WTC11 (cell line): ENCODE data around the gene SPEF1. TPM values are rescaled to one million over a fixed set of nuclear protein-coding genes. Genes with fewer than 3 reads are reported as not detected.

Source experiments
- ATAC-seq: fragments of 200-7000 bp; cut with Tn5 transposase; 2 replicates; pipeline ENCODE4 v1.10.0; 2021; ENCODE audit warnings: mild to moderate bottlenecking, moderate library complexity
- CTCF ChIA-PET: fragments of 300-600 bp; sonication (Branson Sonifier 250); formaldehyde crosslinking; loops from one replicate; lab custom pipeline; 2021; ENCODE audit warnings: antibody characterized with exemption; lab: Charles Lee
- POLR2A ChIA-PET: fragments of 350-600 bp; sonication (Branson Sonifier 250); formaldehyde crosslinking; loops from one replicate; lab custom pipeline; 2021; ENCODE audit warnings: antibody characterized with exemption; lab: Charles Lee
- DNase-seq: peaks from one replicate; pipeline ENCODE4 v3.0.0; 2021; ENCODE audit warnings: low spot score
- H3K27ac Mint-ChIP-seq: 2 replicates; pipeline ENCODE4 v1.8.0; 2021; ENCODE audit warnings: mixed read lengths
- H3K27me3 Mint-ChIP-seq: 2 replicates; pipeline ENCODE4 v1.8.0; 2021; ENCODE audit warnings: low read depth, mild to moderate bottlenecking, moderate library complexity, mixed read lengths
- H3K36me3 Mint-ChIP-seq: 2 replicates; pipeline ENCODE4 v1.8.0; 2021; ENCODE audit warnings: mixed read lengths
- H3K4me1 Mint-ChIP-seq: 2 replicates; pipeline ENCODE4 v1.8.0; 2022; ENCODE audit warnings: mixed read lengths
- H3K4me3 Mint-ChIP-seq: 2 replicates; pipeline ENCODE4 v1.8.0; 2021; ENCODE audit warnings: mild to moderate bottlenecking, moderate library complexity, mixed read lengths
- H3K9me3 Mint-ChIP-seq: 2 replicates; pipeline ENCODE4 v1.8.0; 2021; ENCODE audit warnings: mixed read lengths
- ATF1 ChIP-seq: sonication (generic); formaldehyde crosslinking; IDR thresholded peaks from 2 replicates; pipeline ENCODE4 v1.8.1; 2023; ENCODE audit warnings: mild to moderate bottlenecking, moderate library complexity, missing genetic modification reagents
- CBFB ChIP-seq: sonication (generic); formaldehyde crosslinking; IDR thresholded peaks from 2 replicates; pipeline ENCODE4 v1.8.1; 2022; ENCODE audit warnings: mild to moderate bottlenecking, low read depth, missing genetic modification reagents
- IRF1 ChIP-seq: sonication (generic); formaldehyde crosslinking; IDR thresholded peaks from 2 replicates; pipeline ENCODE4 v1.8.0; 2023; ENCODE audit warnings: missing genetic modification reagents
- IRF2 ChIP-seq: sonication (generic); formaldehyde crosslinking; IDR thresholded peaks from 2 replicates; pipeline ENCODE4 v1.8.0; 2022; ENCODE audit warnings: low read depth, missing genetic modification reagents, borderline replicate concordance
- KAT7 ChIP-seq: sonication (generic); formaldehyde crosslinking; IDR thresholded peaks from 2 replicates; pipeline ENCODE4 v1.8.1; 2023; ENCODE audit warnings: missing genetic modification reagents, mild to moderate bottlenecking, borderline replicate concordance
- NR1H2 ChIP-seq: sonication (generic); formaldehyde crosslinking; IDR thresholded peaks from 2 replicates; pipeline ENCODE4 v1.9.0; 2021; ENCODE audit warnings: mild to moderate bottlenecking, moderate library complexity, missing genetic modification reagents
- NR2C2 ChIP-seq: sonication (generic); formaldehyde crosslinking; IDR thresholded peaks from 2 replicates; pipeline ENCODE4 v1.8.0; 2022; ENCODE audit warnings: mild to moderate bottlenecking, missing genetic modification reagents
- NR3C1 ChIP-seq: sonication (generic); formaldehyde crosslinking; conservative IDR thresholded peaks from 2 replicates; pipeline ENCODE4 v1.8.1; 2023; ENCODE audit warnings: low read depth, mild to moderate bottlenecking, missing genetic modification reagents
- SMAD3 ChIP-seq: sonication (generic); formaldehyde crosslinking; IDR thresholded peaks from 2 replicates; pipeline ENCODE4 v1.8.0; 2022; ENCODE audit warnings: missing genetic modification reagents, mild to moderate bottlenecking, borderline replicate concordance
- SOX15 ChIP-seq: fragments of 250-450 bp; sonication (Bioruptor Pico); IDR thresholded peaks from 2 replicates; pipeline ENCODE4 v1.9.0; 2021; ENCODE audit warnings: mild to moderate bottlenecking
- STAT6 ChIP-seq: sonication (generic); formaldehyde crosslinking; conservative IDR thresholded peaks from 2 replicates; pipeline ENCODE4 v1.8.1; 2023; ENCODE audit warnings: mild to moderate bottlenecking, low read depth, missing genetic modification reagents, moderate library complexity
- ZNF232 ChIP-seq: sonication (generic); formaldehyde crosslinking; IDR thresholded peaks from 2 replicates; pipeline ENCODE4 v1.8.0; 2022; ENCODE audit warnings: mild to moderate bottlenecking, missing genetic modification reagents
- ZNF671 ChIP-seq: fragments of 250-450 bp; sonication (Bioruptor Pico); IDR thresholded peaks from 2 replicates; pipeline ENCODE4 v1.8.0; 2021; ENCODE audit warnings: mild to moderate bottlenecking
- total RNA-seq: library from RNA; stranded (reverse); gene quantifications from 3 replicates; pipeline ENCODE4 v1.2.3, GENCODE V29; 2021
- TF ChIP-seq, protein P1 (sequence below): sonication (generic); formaldehyde crosslinking; IDR thresholded peaks from 2 replicates; pipeline ENCODE4 v1.8.0; 2022; ENCODE audit warnings: missing genetic modification reagents
- TF ChIP-seq, protein P2 (sequence below): fragments of 250-450 bp; sonication (Bioruptor Pico); IDR thresholded peaks from 2 replicates; pipeline ENCODE4 v1.9.0; 2021; ENCODE audit warnings: mild to moderate bottlenecking, borderline replicate concordance
- TF ChIP-seq, protein P3 (sequence below): fragments of 250-450 bp; sonication (Bioruptor Pico); IDR thresholded peaks from 2 replicates; pipeline ENCODE4 v1.9.0; 2021; ENCODE audit warnings: mild to moderate bottlenecking
- TF ChIP-seq, protein P4 (sequence below): sonication (generic); formaldehyde crosslinking; IDR thresholded peaks from 2 replicates; pipeline ENCODE4 v1.8.0; 2022; ENCODE audit warnings: mild to moderate bottlenecking, missing genetic modification reagents

The SPEF1 gene
- total RNA-seq, 1 experiment from 2014 or later = 0.72 TPM

GRCh38 chr20:3751675-3752385, 29.4 kb downstream of the SPEF1 start (continued):
- TF ChIP-seq STAT6 (CRISPR knock-in tag) (no peak), NR3C1 (CRISPR knock-in tag) (no peak), ATF1 (CRISPR knock-in tag) (no peak), IRF1 (no peak), ZNF671 (no peak), IRF2 (CRISPR knock-in tag) (no peak)
- TF ChIP-seq, protein P1, sequence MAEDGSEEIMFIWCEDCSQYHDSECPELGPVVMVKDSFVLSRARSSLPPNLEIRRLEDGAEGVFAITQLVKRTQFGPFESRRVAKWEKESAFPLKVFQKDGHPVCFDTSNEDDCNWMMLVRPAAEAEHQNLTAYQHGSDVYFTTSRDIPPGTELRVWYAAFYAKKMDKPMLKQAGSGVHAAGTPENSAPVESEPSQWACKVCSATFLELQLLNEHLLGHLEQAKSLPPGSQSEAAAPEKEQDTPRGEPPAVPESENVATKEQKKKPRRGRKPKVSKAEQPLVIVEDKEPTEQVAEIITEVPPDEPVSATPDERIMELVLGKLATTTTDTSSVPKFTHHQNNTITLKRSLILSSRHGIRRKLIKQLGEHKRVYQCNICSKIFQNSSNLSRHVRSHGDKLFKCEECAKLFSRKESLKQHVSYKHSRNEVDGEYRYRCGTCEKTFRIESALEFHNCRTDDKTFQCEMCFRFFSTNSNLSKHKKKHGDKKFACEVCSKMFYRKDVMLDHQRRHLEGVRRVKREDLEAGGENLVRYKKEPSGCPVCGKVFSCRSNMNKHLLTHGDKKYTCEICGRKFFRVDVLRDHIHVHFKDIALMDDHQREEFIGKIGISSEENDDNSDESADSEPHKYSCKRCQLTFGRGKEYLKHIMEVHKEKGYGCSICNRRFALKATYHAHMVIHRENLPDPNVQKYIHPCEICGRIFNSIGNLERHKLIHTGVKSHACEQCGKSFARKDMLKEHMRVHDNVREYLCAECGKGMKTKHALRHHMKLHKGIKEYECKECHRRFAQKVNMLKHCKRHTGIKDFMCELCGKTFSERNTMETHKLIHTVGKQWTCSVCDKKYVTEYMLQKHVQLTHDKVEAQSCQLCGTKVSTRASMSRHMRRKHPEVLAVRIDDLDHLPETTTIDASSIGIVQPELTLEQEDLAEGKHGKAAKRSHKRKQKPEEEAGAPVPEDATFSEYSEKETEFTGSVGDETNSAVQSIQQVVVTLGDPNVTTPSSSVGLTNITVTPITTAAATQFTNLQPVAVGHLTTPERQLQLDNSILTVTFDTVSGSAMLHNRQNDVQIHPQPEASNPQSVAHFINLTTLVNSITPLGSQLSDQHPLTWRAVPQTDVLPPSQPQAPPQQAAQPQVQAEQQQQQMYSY = no peak

DNA sequence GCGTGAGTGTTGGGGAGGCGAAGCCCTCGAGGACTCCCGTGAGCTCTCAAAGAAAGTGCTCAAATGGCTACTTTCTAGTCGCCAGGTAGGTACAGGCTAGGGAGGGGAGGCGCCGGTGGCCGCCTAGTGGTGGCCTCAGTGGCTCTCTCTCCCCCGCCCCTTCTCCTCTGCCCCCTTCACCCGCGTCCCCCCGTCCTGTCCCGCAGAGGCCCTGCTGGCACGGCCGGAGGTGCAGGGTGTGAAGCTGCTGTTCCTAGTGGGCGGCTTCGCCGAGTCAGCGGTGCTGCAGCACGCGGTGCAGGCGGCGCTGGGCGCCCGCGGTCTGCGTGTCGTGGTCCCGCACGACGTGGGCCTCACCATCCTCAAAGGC, 30.0 kb downstream of the SPEF1 start:
- ATAC-seq = no peak

More for the DNA sequence above, 30.0 kb downstream of the SPEF1 start:
- H3K36me3 Mint-ChIP-seq = peaks cover 5% of the 10 kb centered on the region; the same call in 1 of the 2 replicates
- no peak for DNase-seq
- H3K4me3 Mint-ChIP-seq = peak overlapping the region; percentile 31; the same call in 1 of the 2 replicates
- H3K9me3 Mint-ChIP-seq = no peaks in the 10 kb centered on the region
- ChIA-PET CTCF (interaction anchor here (0.7 to 8.7 kb wide), 23 partner anchors 8 to 188 kb away, joined by 3 to 195 read pairs (median 14); partner anchors contain the start of genes ADISSP, AP5S1, HSPA12B and SIGLEC1), POLR2A (no interaction called here)
- peaks cover 6% of the 10 kb centered on the region for H3K4me1 Mint-ChIP-seq
- H3K27me3 Mint-ChIP-seq = peaks cover 43% of the 10 kb centered on the region
- H3K27ac Mint-ChIP-seq = no peak overlapping the region
- TF ChIP-seq NR2C2 (CRISPR knock-in tag) (no peak), SOX15 (CRISPR knock-in tag) (no peak), KAT7 (CRISPR knock-in tag) (no peak), ZNF671 (no peak), IRF2 (CRISPR knock-in tag) (no peak), SMAD3 (no peak), NR1H2 (CRISPR knock-in tag) (no peak), ZNF232 (CRISPR knock-in tag) (no peak), CBFB (CRISPR knock-in tag) (no peak)
- TF ChIP-seq, protein P2, sequence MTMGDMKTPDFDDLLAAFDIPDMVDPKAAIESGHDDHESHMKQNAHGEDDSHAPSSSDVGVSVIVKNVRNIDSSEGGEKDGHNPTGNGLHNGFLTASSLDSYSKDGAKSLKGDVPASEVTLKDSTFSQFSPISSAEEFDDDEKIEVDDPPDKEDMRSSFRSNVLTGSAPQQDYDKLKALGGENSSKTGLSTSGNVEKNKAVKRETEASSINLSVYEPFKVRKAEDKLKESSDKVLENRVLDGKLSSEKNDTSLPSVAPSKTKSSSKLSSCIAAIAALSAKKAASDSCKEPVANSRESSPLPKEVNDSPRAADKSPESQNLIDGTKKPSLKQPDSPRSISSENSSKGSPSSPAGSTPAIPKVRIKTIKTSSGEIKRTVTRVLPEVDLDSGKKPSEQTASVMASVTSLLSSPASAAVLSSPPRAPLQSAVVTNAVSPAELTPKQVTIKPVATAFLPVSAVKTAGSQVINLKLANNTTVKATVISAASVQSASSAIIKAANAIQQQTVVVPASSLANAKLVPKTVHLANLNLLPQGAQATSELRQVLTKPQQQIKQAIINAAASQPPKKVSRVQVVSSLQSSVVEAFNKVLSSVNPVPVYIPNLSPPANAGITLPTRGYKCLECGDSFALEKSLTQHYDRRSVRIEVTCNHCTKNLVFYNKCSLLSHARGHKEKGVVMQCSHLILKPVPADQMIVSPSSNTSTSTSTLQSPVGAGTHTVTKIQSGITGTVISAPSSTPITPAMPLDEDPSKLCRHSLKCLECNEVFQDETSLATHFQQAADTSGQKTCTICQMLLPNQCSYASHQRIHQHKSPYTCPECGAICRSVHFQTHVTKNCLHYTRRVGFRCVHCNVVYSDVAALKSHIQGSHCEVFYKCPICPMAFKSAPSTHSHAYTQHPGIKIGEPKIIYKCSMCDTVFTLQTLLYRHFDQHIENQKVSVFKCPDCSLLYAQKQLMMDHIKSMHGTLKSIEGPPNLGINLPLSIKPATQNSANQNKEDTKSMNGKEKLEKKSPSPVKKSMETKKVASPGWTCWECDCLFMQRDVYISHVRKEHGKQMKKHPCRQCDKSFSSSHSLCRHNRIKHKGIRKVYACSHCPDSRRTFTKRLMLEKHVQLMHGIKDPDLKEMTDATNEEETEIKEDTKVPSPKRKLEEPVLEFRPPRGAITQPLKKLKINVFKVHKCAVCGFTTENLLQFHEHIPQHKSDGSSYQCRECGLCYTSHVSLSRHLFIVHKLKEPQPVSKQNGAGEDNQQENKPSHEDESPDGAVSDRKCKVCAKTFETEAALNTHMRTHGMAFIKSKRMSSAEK (CRISPR knock-in tag) = no peak
- TF ChIP-seq, protein P3, sequence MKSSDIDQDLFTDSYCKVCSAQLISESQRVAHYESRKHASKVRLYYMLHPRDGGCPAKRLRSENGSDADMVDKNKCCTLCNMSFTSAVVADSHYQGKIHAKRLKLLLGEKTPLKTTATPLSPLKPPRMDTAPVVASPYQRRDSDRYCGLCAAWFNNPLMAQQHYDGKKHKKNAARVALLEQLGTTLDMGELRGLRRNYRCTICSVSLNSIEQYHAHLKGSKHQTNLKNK (CRISPR knock-in tag) = no peak
- TF ChIP-seq, protein P4, sequence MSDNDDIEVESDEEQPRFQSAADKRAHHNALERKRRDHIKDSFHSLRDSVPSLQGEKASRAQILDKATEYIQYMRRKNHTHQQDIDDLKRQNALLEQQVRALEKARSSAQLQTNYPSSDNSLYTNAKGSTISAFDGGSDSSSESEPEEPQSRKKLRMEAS = no peak
